Subcutaneous abdominal adipose tissue (tissue), 5 donors: ENCODE data around the gene TBC1D22A.

Experiments
- H3K27ac ChIP-seq: one replicate; pipeline ENCODE4 v1.7.0; 2013; ENCODE audit warnings: low read depth, mild to moderate bottlenecking, inconsistent platforms, low read length, moderate library complexity
- H3K27me3 ChIP-seq, 5 donors: one replicate each; pipeline ENCODE4 v1.7.0; 2013; ENCODE audit warnings: low read length in 5 of 5, inconsistent platforms in 1 of 5; ENCODE audit not compliant: control insufficient read depth in 5 of 5, insufficient read depth in 4 of 5
- H3K36me3 ChIP-seq, 5 donors: one replicate each; pipeline ENCODE4 v1.7.0; 2013; ENCODE audit warnings: low read length in 5 of 5; ENCODE audit not compliant: control insufficient read depth in 5 of 5, insufficient read depth in 5 of 5
- H3K4me1 ChIP-seq, 5 donors: one replicate each; pipeline ENCODE4 v1.7.0; 2013; ENCODE audit warnings: low read length in 5 of 5, mild to moderate bottlenecking in 3 of 5, moderate library complexity in 1 of 5; ENCODE audit not compliant: control insufficient read depth in 5 of 5, insufficient read depth in 5 of 5
- H3K4me3 ChIP-seq, 5 donors: one replicate each; pipeline ENCODE4 v1.7.0; 2013; ENCODE audit warnings: low read length in 5 of 5, low read depth in 1 of 5
- H3K9ac ChIP-seq, 5 donors: one replicate each; pipeline ENCODE4 v1.7.0; 2013; ENCODE audit warnings: low read length in 5 of 5, mild to moderate bottlenecking in 4 of 5, moderate library complexity in 3 of 5
- H3K9me3 ChIP-seq, 5 donors: one replicate each; pipeline ENCODE4 v1.7.0; 2013; ENCODE audit warnings: low read length in 5 of 5; ENCODE audit not compliant: control insufficient read depth in 5 of 5
- donor health status: healthy.
- donor health status: healthy.
- donor health status: healthy.
- donor health status: healthy.
- donor health status: healthy.

Gene TBC1D22A

GRCh38 chr22:47201186-47201995 lies 438.9 kb downstream of the TBC1D22A start:
- Histone ChIP-seq H3K27ac (no peak overlapping the region), H3K9ac (no peak overlapping the region), H3K4me1 (peaks cover 0 to 12% (median 9%) of the 10 kb centered on the region in 5 donors), H3K27me3 (peaks cover 33 to 48% (median 38%) of the 10 kb centered on the region in 5 donors), H3K4me3 (no peak overlapping the region), H3K9me3 (no peaks in the 10 kb centered on the region), H3K36me3 (no peaks in the 10 kb centered on the region)

GRCh38 chr22:47201996-47202818 lies 439.8 kb downstream of the TBC1D22A start:
- peaks cover 0 to 12% (median 9%) of the 10 kb centered on the region in 5 donors for H3K4me1 ChIP-seq
- no peak overlapping the region for H3K9ac ChIP-seq
- peaks cover 0 to under 1% (median 0%) of the 10 kb centered on the region in 5 donors for H3K9me3 ChIP-seq
- no peaks in the 10 kb centered on the region for H3K36me3 ChIP-seq
- H3K4me3 ChIP-seq, result no peak overlapping the region
- peaks cover 26 to 40% (median 38%) of the 10 kb centered on the region in 5 donors for H3K27me3 ChIP-seq
- no peak overlapping the region for H3K27ac ChIP-seq

GRCh38 chr22:47202819-47203553 lies 440.5 kb downstream of the TBC1D22A start:
- H3K4me3 ChIP-seq, result no peak overlapping the region
- peaks cover 0 to 6% (median 0%) of the 10 kb centered on the region in 5 donors for H3K9me3 ChIP-seq
- peaks cover 0 to 12% (median 9%) of the 10 kb centered on the region in 5 donors for H3K4me1 ChIP-seq
- no peak overlapping the region for H3K27ac ChIP-seq
- no peaks in the 10 kb centered on the region for H3K36me3 ChIP-seq
- H3K9ac ChIP-seq, result no peak overlapping the region
- H3K27me3 ChIP-seq, result peaks cover 23 to 37% (median 32%) of the 10 kb centered on the region in 5 donors

GRCh38 chr22:47203554-47203991 lies 441.1 kb downstream of the TBC1D22A start:
- Histone ChIP-seq H3K36me3 (no peaks in the 10 kb centered on the region), H3K27ac (no peak overlapping the region), H3K9me3 (peaks cover 0 to 6% (median 0%) of the 10 kb centered on the region in 5 donors), H3K27me3 (peaks cover 28 to 42% (median 28%) of the 10 kb centered on the region in 5 donors), H3K4me1 (peaks cover 0 to 12% (median 9%) of the 10 kb centered on the region in 5 donors), H3K9ac (no peak overlapping the region), H3K4me3 (no peak overlapping the region)

GRCh38 chr22:47204002-47204979 lies 441.8 kb downstream of the TBC1D22A start:
- no peak overlapping the region for H3K4me3 ChIP-seq
- H3K9ac ChIP-seq, result no peak overlapping the region
- peaks cover 0 to 12% (median 9%) of the 10 kb centered on the region in 5 donors for H3K4me1 ChIP-seq
- H3K27ac ChIP-seq, result no peak overlapping the region
- H3K27me3 ChIP-seq, result peaks cover 24 to 36% (median 28%) of the 10 kb centered on the region in 5 donors
- peaks cover 0 to 6% (median 0%) of the 10 kb centered on the region in 5 donors for H3K9me3 ChIP-seq
- H3K36me3 ChIP-seq, result no peaks in the 10 kb centered on the region

GRCh38 chr22:47205081-47205491 lies 442.6 kb downstream of the TBC1D22A start:
- no peak overlapping the region for H3K27ac ChIP-seq
- H3K4me1 ChIP-seq, result peaks cover 0 to 12% (median 9%) of the 10 kb centered on the region in 5 donors
- H3K9ac ChIP-seq, result no peak overlapping the region
- peaks cover 0 to 6% (median 0%) of the 10 kb centered on the region in 5 donors for H3K9me3 ChIP-seq
- peaks cover 19 to 32% (median 21%) of the 10 kb centered on the region in 5 donors for H3K27me3 ChIP-seq
- H3K36me3 ChIP-seq, result no peaks in the 10 kb centered on the region
- no peak overlapping the region for H3K4me3 ChIP-seq

GRCh38 chr22:47205554-47205953 lies 443.1 kb downstream of the TBC1D22A start:
- no peak overlapping the region for H3K27ac ChIP-seq
- peaks cover 0 to 6% (median 0%) of the 10 kb centered on the region in 5 donors for H3K9me3 ChIP-seq
- H3K36me3 ChIP-seq, result no peaks in the 10 kb centered on the region
- H3K4me1 ChIP-seq, result peaks cover 0 to 12% (median 9%) of the 10 kb centered on the region in 5 donors
- peaks cover 14 to 31% (median 20%) of the 10 kb centered on the region in 5 donors for H3K27me3 ChIP-seq
- no peak overlapping the region for H3K9ac ChIP-seq
- H3K4me3 ChIP-seq, result no peak overlapping the region

GRCh38 chr22:47206164-47206563 lies 443.7 kb downstream of the TBC1D22A start:
- no peaks in the 10 kb centered on the region for H3K36me3 ChIP-seq
- H3K4me3 ChIP-seq, result no peak overlapping the region
- H3K27me3 ChIP-seq, result peaks cover 11 to 28% (median 20%) of the 10 kb centered on the region in 5 donors
- H3K9ac ChIP-seq, result no peak overlapping the region
- H3K4me1 ChIP-seq, result peaks cover 0 to 8% (median 7%) of the 10 kb centered on the region in 5 donors
- no peak overlapping the region for H3K27ac ChIP-seq
- peaks cover 0 to 6% (median 0%) of the 10 kb centered on the region in 5 donors for H3K9me3 ChIP-seq
